Measurements from ENCODE around the gene DUOX1.

- no peak for TF ChIP-seq CTCF (conservative IDR thresholded peaks at IDR 0.05)
- no peak for TF ChIP-seq EZH2 (IDR thresholded peaks at IDR 0.05; ENCODE audit: low read depth)
These were observed 13.3 kb downstream of the DUOX1 start for GRCh38 chr15:45143056-45143455.

Data from PC-9 (cell line).